Measurements from ENCODE around the gene F2RL2.

DNA sequence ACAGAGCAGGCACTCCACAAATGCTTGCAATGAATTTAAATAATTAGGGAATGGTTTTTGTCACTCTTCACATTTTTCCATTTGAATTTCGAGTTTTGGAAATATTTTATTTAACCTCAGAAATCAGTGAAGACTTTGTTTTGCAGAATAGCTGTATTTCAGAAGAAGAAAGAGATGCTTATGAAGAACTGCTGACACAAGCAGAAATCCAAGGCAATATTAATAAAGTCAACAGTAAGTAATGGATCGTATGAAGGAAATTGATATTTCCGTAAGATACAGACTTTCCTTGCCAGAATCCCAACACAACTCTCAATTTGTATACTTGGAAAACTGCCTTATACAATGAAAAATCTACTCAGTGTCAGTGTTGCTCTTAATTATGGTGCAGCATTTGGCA is 30.5 kb downstream of the F2RL2 start:
- TF ChIP-seq, protein P1, sequence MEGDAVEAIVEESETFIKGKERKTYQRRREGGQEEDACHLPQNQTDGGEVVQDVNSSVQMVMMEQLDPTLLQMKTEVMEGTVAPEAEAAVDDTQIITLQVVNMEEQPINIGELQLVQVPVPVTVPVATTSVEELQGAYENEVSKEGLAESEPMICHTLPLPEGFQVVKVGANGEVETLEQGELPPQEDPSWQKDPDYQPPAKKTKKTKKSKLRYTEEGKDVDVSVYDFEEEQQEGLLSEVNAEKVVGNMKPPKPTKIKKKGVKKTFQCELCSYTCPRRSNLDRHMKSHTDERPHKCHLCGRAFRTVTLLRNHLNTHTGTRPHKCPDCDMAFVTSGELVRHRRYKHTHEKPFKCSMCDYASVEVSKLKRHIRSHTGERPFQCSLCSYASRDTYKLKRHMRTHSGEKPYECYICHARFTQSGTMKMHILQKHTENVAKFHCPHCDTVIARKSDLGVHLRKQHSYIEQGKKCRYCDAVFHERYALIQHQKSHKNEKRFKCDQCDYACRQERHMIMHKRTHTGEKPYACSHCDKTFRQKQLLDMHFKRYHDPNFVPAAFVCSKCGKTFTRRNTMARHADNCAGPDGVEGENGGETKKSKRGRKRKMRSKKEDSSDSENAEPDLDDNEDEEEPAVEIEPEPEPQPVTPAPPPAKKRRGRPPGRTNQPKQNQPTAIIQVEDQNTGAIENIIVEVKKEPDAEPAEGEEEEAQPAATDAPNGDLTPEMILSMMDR (IDR thresholded peaks at IDR 0.05; ENCODE audit: insufficient read depth, low read length), result no peak
- TF ChIP-seq POLR2AphosphoS5 (IDR thresholded peaks at IDR 0.05; ENCODE audit: low read depth) (no peak), SPI1 (IDR thresholded peaks at IDR 0.05; ENCODE audit: borderline replicate concordance, low read depth) (no peak)
- TF ChIP-seq, protein P2, sequence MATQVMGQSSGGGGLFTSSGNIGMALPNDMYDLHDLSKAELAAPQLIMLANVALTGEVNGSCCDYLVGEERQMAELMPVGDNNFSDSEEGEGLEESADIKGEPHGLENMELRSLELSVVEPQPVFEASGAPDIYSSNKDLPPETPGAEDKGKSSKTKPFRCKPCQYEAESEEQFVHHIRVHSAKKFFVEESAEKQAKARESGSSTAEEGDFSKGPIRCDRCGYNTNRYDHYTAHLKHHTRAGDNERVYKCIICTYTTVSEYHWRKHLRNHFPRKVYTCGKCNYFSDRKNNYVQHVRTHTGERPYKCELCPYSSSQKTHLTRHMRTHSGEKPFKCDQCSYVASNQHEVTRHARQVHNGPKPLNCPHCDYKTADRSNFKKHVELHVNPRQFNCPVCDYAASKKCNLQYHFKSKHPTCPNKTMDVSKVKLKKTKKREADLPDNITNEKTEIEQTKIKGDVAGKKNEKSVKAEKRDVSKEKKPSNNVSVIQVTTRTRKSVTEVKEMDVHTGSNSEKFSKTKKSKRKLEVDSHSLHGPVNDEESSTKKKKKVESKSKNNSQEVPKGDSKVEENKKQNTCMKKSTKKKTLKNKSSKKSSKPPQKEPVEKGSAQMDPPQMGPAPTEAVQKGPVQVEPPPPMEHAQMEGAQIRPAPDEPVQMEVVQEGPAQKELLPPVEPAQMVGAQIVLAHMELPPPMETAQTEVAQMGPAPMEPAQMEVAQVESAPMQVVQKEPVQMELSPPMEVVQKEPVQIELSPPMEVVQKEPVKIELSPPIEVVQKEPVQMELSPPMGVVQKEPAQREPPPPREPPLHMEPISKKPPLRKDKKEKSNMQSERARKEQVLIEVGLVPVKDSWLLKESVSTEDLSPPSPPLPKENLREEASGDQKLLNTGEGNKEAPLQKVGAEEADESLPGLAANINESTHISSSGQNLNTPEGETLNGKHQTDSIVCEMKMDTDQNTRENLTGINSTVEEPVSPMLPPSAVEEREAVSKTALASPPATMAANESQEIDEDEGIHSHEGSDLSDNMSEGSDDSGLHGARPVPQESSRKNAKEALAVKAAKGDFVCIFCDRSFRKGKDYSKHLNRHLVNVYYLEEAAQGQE (IDR thresholded peaks at IDR 0.05; ENCODE audit: insufficient replicate concordance, low read depth), result no peak
